Mucosa of descending colon (tissue), 3 donors: ENCODE results near the gene SMARCD3. TPM values are rescaled to one million over a fixed set of nuclear protein-coding genes. Genes with fewer than 3 reads are reported as not detected.

Experiments
- ATAC-seq: fragments of 200-7000 bp; cut with Tn5 transposase; one replicate; pipeline ENCODE4 v1.9.1; 2020; ENCODE audit warnings: mild to moderate bottlenecking, moderate library complexity
- DNase-seq, 3 donors: peaks; one replicate each; pipeline ENCODE4 v3.0.0-alpha.2; 2020
- H3K36me3 ChIP-seq: fragments of 200-600 bp; one replicate; pipeline ENCODE4 v1.8.0; 2021; ENCODE audit warnings: low read depth, mild to moderate bottlenecking
- H3K4me1 ChIP-seq: fragments of 200-600 bp; one replicate; pipeline ENCODE4 v1.8.0; 2021; ENCODE audit warnings: low read depth, mild to moderate bottlenecking
- H3K4me3 ChIP-seq: fragments of 200-600 bp; one replicate; pipeline ENCODE4 v1.8.0; 2021; ENCODE audit warnings: mild to moderate bottlenecking
- H3K9me3 ChIP-seq: fragments of 200-600 bp; one replicate; pipeline ENCODE4 v1.8.0; 2021; ENCODE audit warnings: mild to moderate bottlenecking
- CTCF ChIP-seq: fragments of 200-600 bp; IDR thresholded peaks from one replicate; pipeline ENCODE4 v1.8.0; 2022; ENCODE audit warnings: antibody characterized with exemption, mild to moderate bottlenecking
- intact Hi-C, 2 donors: fragments of 100-400 bp; cut with DNase I in 1 of 2; cut with micrococcal nuclease in 1 of 2; formaldehyde crosslinking; loops; one replicate each; pipeline versions ENCODE4 v1.11.0 to v1.11.1; 2022; cut with DNase I, micrococcal nuclease
- total RNA-seq, 3 donors: library from RNA; stranded (reverse); fragmentation: NEBNext Ultra II Directional in 2 of 3; extraction: Animal tissue kit (Norgen Biotek cat#: 25700) in 2 of 3; gene quantifications; one replicate each; pipeline versions ENCODE4 v1.2.1 to v1.2.4, GENCODE V29; 2021 to 2023
- donor health status: DM: no; HTN: no; CAD: no; lungs with moderate emphysema.
- donor health status: DM: no; HTN: no; CAD: no.
- donor health status: DM: no; HTN: yes; CAD: no.

Gene SMARCD3
- total RNA-seq, 3 donors from 2014 or later: 5.1 to 44.3 (median 10.0) TPM

- intact Hi-C loops: no loop called here
- TF ChIP-seq CTCF: no peak
- DNase-seq (no peak), ATAC-seq (no peak)
- Histone ChIP-seq H3K4me1 (no peaks in the 10 kb centered on the region), H3K4me3 (no peak overlapping the region), H3K9me3 (no peaks in the 10 kb centered on the region), H3K36me3 (no peaks in the 10 kb centered on the region)
Observed at GRCh38 chr7:151193203-151193978, 55.1 kb downstream of the SMARCD3 start.

DNA sequence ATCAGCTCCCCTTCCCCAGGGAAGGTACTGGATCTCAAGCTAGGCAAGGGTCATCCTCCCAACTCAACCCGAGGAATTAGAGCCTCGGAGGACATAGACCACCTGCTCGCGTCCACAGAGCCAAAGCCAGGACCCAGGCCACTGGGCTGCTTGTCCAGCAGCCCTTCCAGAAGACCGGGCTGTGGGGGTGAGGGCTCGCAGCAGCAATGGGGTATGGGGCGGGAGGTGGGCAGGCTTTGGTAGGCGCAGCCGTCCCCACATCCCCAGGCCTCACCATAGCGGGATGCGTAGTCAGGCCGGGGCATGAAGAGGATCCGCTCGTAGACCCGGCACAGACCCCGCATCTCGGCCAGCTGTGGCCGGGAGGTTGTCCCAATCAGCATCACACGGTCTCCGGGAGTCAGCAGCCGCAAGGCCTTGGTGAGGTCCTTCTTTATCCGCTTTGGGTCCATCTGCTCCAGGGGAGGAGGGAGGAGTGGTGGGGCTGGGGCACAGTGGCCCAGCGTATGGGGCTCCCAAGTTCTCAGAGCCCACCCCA is 56.4 kb downstream of the SMARCD3 start:
- DNase-seq: no peak
- intact Hi-C loops: no loop called here
- no peak for TF ChIP-seq CTCF
- H3K9me3 ChIP-seq: no peaks in the 10 kb centered on the region
- ATAC-seq: no peak
- no peak overlapping the region for H3K4me3 ChIP-seq
- no peaks in the 10 kb centered on the region for H3K4me1 ChIP-seq
- no peaks in the 10 kb centered on the region for H3K36me3 ChIP-seq

GRCh38 chr7:151191544-151191943 is 57.0 kb downstream of the SMARCD3 start:
- TF ChIP-seq CTCF: no peak
- Histone ChIP-seq H3K4me1 (no peaks in the 10 kb centered on the region), H3K36me3 (no peaks in the 10 kb centered on the region), H3K4me3 (no peak overlapping the region), H3K9me3 (no peaks in the 10 kb centered on the region)
- no peak for DNase-seq
- no peak for ATAC-seq
- intact Hi-C loops: no loop called here

DNA sequence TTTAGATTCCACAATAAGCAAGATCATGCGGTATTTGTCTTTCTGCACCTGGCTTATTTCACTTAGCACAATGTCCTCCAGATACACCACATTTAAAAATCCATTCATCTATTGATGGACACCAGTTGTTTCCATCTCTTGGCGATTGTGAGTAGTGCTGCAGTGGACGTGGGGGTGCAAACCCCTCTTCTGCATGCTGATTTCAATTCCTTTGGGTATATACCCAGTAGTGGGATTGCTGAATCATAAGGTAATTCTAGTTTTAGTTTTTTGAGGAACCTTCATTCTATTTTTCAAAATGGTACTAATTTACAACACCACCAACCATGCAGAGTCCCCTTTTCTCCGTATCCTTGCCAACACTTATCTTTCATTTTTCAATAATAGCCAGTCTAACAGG is 59.5 kb downstream of the SMARCD3 start:
- no peaks in the 10 kb centered on the region for H3K36me3 ChIP-seq
- ATAC-seq (no peak), DNase-seq (no peak)
- no peaks in the 10 kb centered on the region for H3K9me3 ChIP-seq
- H3K4me1 ChIP-seq: no peaks in the 10 kb centered on the region
- H3K4me3 ChIP-seq: no peak overlapping the region
- TF ChIP-seq CTCF: no peak
- intact Hi-C loops: no loop called here

Other genes starting within 250 kb of the SMARCD3 start
- gene ATG9B, start 224.2 kb downstream of the SMARCD3 start, total RNA-seq: under 1 TPM; 0.09 to 0.90 (median 0.89) TPM
- 10 to 100 TPM; 40.1 to 44.9 (median 41.8) TPM for gene ABCB8, start 220.2 kb downstream of the SMARCD3 start, total RNA-seq
- gene ASIC3, start 200.2 kb downstream of the SMARCD3 start, total RNA-seq: 1 to 10 TPM; 1.2 to 6.5 (median 3.4) TPM
- 10 to 100 TPM in 2 of 3 donors, 1 to 10 TPM in 1; 8.3 to 12.4 (median 11.7) TPM for gene CDK5, start 190.8 kb downstream of the SMARCD3 start, total RNA-seq
- 100 to 1,000 TPM in 1 of 3 donors, 10 to 100 TPM in 2; 82.2 to 168 (median 89.5) TPM for gene SLC4A2, start 189.1 kb downstream of the SMARCD3 start, total RNA-seq
- 100 to 1,000 TPM in 1 of 3 donors, 10 to 100 TPM in 2; 78.6 to 122 (median 98.5) TPM for gene FASTK, start 167.9 kb downstream of the SMARCD3 start, total RNA-seq
- gene TMUB1, start 165.2 kb downstream of the SMARCD3 start, total RNA-seq: 10 to 100 TPM; 54.2 to 63.7 (median 60.8) TPM
- 100 to 1,000 TPM in 1 of 3 donors, 10 to 100 TPM in 2; 39.7 to 116 (median 50.6) TPM for gene AGAP3, start 162.2 kb downstream of the SMARCD3 start, total RNA-seq
- not detected for gene GBX1, start 81.0 kb downstream of the SMARCD3 start, total RNA-seq
- gene ASB10, start 61.4 kb downstream of the SMARCD3 start, total RNA-seq: not detected
- not detected for gene H2BK1, start 38.2 kb downstream of the SMARCD3 start, total RNA-seq
- gene ABCF2, start 21.5 kb downstream of the SMARCD3 start, total RNA-seq: 10 to 100 TPM; 27.0 to 36.4 (median 28.4) TPM
- gene CHPF2, start 16.2 kb downstream of the SMARCD3 start, total RNA-seq: 10 to 100 TPM; 38.3 to 52.2 (median 41.5) TPM
- gene NUB1, start 93.1 kb upstream of the SMARCD3 start, total RNA-seq: 10 to 100 TPM; 66.2 to 77.5 (median 76.9) TPM
- gene WDR86, start 161.3 kb upstream of the SMARCD3 start, total RNA-seq: 10 to 100 TPM in 1 of 3 donors, 1 to 10 TPM in 1, under 1 TPM in 1; 0.38 to 16.6 (median 1.2) TPM
- gene CRYGN, start 191.4 kb upstream of the SMARCD3 start, total RNA-seq: under 1 TPM in 1 of 3 donors, not detected in 2; 0.51 TPM